Measurements from ENCODE around the gene AANAT.

AANAT gene

GRCh38 chr17:76452127-76452659 lies 15.2 kb upstream of the AANAT start:
- Histone ChIP-seq H3K36me3 (ENCODE audit: control insufficient read depth in 1 of 2, insufficient read depth in 2 of 2, low read length in 2 of 2) (no peaks in the 10 kb centered on the region), H3K4me1 (ENCODE audit: control insufficient read depth in 1 of 2, insufficient read depth in 2 of 2, low read length in 2 of 2) (peaks cover 11 to 17% of the 10 kb centered on the region in 2 donors), H3K27ac (ENCODE audit: low read depth, low read length) (no peak overlapping the region), H3K9me3 (ENCODE audit: control insufficient read depth in 1 of 2, low read length in 2 of 2) (no peaks in the 10 kb centered on the region), H3K4me3 (ENCODE audit: low read depth in 1 of 2, low read length in 2 of 2) (peak overlapping the region; percentile 77 to 79), H3K27me3 (ENCODE audit: control insufficient read depth in 1 of 2, insufficient read depth in 2 of 2, low read length in 2 of 2) (no peaks in the 10 kb centered on the region), H3K9ac (ENCODE audit: low read depth in 1 of 2, low read length in 2 of 2) (peak overlapping the region; percentile 51 to 73)

- Histone ChIP-seq H3K9ac (ENCODE audit: low read depth in 1 of 2, low read length in 2 of 2) (peak within 1 kb of the TSS; percentile 66 to 73), H3K27me3 (ENCODE audit: control insufficient read depth in 1 of 2, insufficient read depth in 2 of 2, low read length in 2 of 2) (no peaks in the 10 kb centered on the region), H3K36me3 (ENCODE audit: control insufficient read depth in 1 of 2, insufficient read depth in 2 of 2, low read length in 2 of 2) (no peaks in the 10 kb centered on the region), H3K4me3 (ENCODE audit: low read depth in 1 of 2, low read length in 2 of 2) (peak within 1 kb of the TSS; percentile 77 to 79), H3K4me1 (ENCODE audit: control insufficient read depth in 1 of 2, insufficient read depth in 2 of 2, low read length in 2 of 2) (peaks cover 8 to 16% of the 10 kb centered on the region in 2 donors), H3K27ac (ENCODE audit: low read depth, low read length) (no peak within 1 kb of the TSS), H3K9me3 (ENCODE audit: control insufficient read depth in 1 of 2, low read length in 2 of 2) (no peaks in the 10 kb centered on the region)
These were observed 14.6 kb upstream of the AANAT start, which contains the start of gene UBE2O for GRCh38 chr17:76452660-76453430. UBE2O (minus strand) TSS chr17:76453152; CDS start chr17:76453141, 11 bp downstream.

- Histone ChIP-seq H3K36me3 (ENCODE audit: control insufficient read depth in 1 of 2, insufficient read depth in 2 of 2, low read length in 2 of 2) (no peaks in the 10 kb centered on the region), H3K27ac (ENCODE audit: low read depth, low read length) (no peak overlapping the region), H3K4me1 (ENCODE audit: control insufficient read depth in 1 of 2, insufficient read depth in 2 of 2, low read length in 2 of 2) (peaks cover 8 to 16% of the 10 kb centered on the region in 2 donors), H3K9ac (ENCODE audit: low read depth in 1 of 2, low read length in 2 of 2) (no peak overlapping the region), H3K4me3 (ENCODE audit: low read depth in 1 of 2, low read length in 2 of 2) (no peak overlapping the region), H3K27me3 (ENCODE audit: control insufficient read depth in 1 of 2, insufficient read depth in 2 of 2, low read length in 2 of 2) (no peaks in the 10 kb centered on the region), H3K9me3 (ENCODE audit: control insufficient read depth in 1 of 2, low read length in 2 of 2) (no peaks in the 10 kb centered on the region)
These were observed 14.0 kb upstream of the AANAT start for GRCh38 chr17:76453431-76453743.

DNA sequence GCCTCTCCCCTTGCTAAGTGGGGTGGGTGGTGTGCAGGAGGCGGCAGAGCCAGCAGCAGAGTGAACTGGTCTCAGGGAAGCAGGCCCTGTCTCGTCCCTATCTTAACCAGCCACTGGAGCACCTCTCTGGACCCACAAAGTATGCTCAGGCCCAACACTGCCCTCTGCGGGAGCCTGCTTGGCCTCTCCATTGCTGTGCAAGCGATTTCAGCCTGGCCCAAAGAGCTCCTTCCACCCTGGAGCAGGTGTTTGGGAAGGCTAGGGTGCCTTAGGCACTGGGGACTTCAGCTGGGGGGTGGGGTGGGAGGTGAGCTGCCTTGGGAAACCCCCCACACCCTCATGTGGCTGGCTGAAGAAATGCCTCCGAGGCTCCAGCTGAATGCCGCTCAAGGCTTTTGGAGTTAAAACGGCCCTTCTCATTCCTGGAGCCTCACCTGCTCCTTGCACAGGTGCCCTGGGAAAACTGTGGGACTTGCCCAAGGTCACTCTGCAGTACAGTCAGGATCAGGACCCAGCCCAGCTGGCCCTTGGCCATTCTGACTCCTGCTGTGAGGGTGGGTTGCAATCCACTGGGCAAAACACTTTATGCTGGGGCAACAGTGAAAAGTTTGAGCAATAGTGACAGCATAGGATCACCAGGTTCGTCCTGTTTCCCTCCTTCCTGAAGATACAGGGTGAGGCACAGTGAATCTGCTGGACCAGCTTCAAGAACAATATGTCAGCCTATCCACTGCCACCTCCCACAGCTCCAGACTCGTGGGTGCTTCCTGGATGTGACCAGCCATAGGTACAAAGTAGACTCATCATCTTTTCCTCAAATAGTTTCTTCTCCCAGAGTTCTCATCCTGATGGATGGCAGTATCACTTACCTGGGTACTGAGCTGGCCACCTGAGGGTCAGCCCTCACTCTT lies 8.6 kb upstream of the AANAT start:
- Histone ChIP-seq H3K4me1 (ENCODE audit: control insufficient read depth in 1 of 2, insufficient read depth in 2 of 2, low read length in 2 of 2) (no peaks in the 10 kb centered on the region), H3K36me3 (ENCODE audit: control insufficient read depth in 1 of 2, insufficient read depth in 2 of 2, low read length in 2 of 2) (no peaks in the 10 kb centered on the region), H3K27me3 (ENCODE audit: control insufficient read depth in 1 of 2, insufficient read depth in 2 of 2, low read length in 2 of 2) (no peaks in the 10 kb centered on the region), H3K4me3 (ENCODE audit: low read depth in 1 of 2, low read length in 2 of 2) (no peak overlapping the region), H3K27ac (ENCODE audit: low read depth, low read length) (no peak overlapping the region), H3K9ac (ENCODE audit: low read depth in 1 of 2, low read length in 2 of 2) (no peak overlapping the region), H3K9me3 (ENCODE audit: control insufficient read depth in 1 of 2, low read length in 2 of 2) (no peaks in the 10 kb centered on the region)

DNA sequence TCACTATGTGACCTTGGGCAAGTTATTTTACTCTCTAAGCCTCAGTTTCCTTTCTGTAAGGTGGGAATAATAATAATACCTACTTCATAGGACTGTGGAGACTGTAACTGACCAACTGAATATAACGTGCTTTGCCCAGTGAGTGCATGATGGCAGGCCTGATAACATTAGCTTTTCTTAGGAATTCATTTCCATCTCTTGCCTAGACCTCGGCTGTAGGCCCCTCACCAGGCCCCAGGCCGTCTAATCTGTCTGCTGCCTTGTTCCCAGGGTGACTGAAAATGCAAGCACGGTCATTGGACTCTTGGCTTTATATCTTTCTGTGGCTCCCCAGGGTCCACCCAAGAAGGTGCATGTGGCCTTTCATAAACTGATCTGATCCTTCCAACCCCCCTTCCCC lies 7.7 kb upstream of the AANAT start:
- H3K9ac ChIP-seq (ENCODE audit: low read depth in 1 of 2, low read length in 2 of 2) = no peak overlapping the region
- no peaks in the 10 kb centered on the region for H3K9me3 ChIP-seq (ENCODE audit: control insufficient read depth in 1 of 2, low read length in 2 of 2)
- H3K4me1 ChIP-seq (ENCODE audit: control insufficient read depth in 1 of 2, insufficient read depth in 2 of 2, low read length in 2 of 2) = no peaks in the 10 kb centered on the region
- H3K27ac ChIP-seq (ENCODE audit: low read depth, low read length) = no peak overlapping the region
- H3K36me3 ChIP-seq (ENCODE audit: control insufficient read depth in 1 of 2, insufficient read depth in 2 of 2, low read length in 2 of 2) = no peaks in the 10 kb centered on the region
- no peak overlapping the region for H3K4me3 ChIP-seq (ENCODE audit: low read depth in 1 of 2, low read length in 2 of 2)
- no peaks in the 10 kb centered on the region for H3K27me3 ChIP-seq (ENCODE audit: control insufficient read depth in 1 of 2, insufficient read depth in 2 of 2, low read length in 2 of 2)

- H3K27ac ChIP-seq (ENCODE audit: low read depth, low read length) = no peak overlapping the region
- H3K9ac ChIP-seq (ENCODE audit: low read depth in 1 of 2, low read length in 2 of 2) = no peak overlapping the region
- H3K27me3 ChIP-seq (ENCODE audit: control insufficient read depth in 1 of 2, insufficient read depth in 2 of 2, low read length in 2 of 2) = no peaks in the 10 kb centered on the region
- peaks cover 0 to 3% of the 10 kb centered on the region in 2 donors for H3K4me1 ChIP-seq (ENCODE audit: control insufficient read depth in 1 of 2, insufficient read depth in 2 of 2, low read length in 2 of 2)
- no peaks in the 10 kb centered on the region for H3K36me3 ChIP-seq (ENCODE audit: control insufficient read depth in 1 of 2, insufficient read depth in 2 of 2, low read length in 2 of 2)
- H3K4me3 ChIP-seq (ENCODE audit: low read depth in 1 of 2, low read length in 2 of 2) = no peak overlapping the region
- no peaks in the 10 kb centered on the region for H3K9me3 ChIP-seq (ENCODE audit: control insufficient read depth in 1 of 2, low read length in 2 of 2)
These were observed 5.4 kb upstream of the AANAT start for GRCh38 chr17:76461765-76462555.

- no peak overlapping the region for H3K9ac ChIP-seq (ENCODE audit: low read depth in 1 of 2, low read length in 2 of 2)
- no peaks in the 10 kb centered on the region for H3K27me3 ChIP-seq (ENCODE audit: control insufficient read depth in 1 of 2, insufficient read depth in 2 of 2, low read length in 2 of 2)
- H3K27ac ChIP-seq (ENCODE audit: low read depth, low read length) = no peak overlapping the region
- H3K36me3 ChIP-seq (ENCODE audit: control insufficient read depth in 1 of 2, insufficient read depth in 2 of 2, low read length in 2 of 2) = no peaks in the 10 kb centered on the region
- H3K4me3 ChIP-seq (ENCODE audit: low read depth in 1 of 2, low read length in 2 of 2) = no peak overlapping the region
- peaks cover 0 to 3% of the 10 kb centered on the region in 2 donors for H3K4me1 ChIP-seq (ENCODE audit: control insufficient read depth in 1 of 2, insufficient read depth in 2 of 2, low read length in 2 of 2)
- H3K9me3 ChIP-seq (ENCODE audit: control insufficient read depth in 1 of 2, low read length in 2 of 2) = no peaks in the 10 kb centered on the region
These were observed 4.7 kb upstream of the AANAT start for GRCh38 chr17:76462556-76463290.

GRCh38 chr17:76466775-76467130 lies 650 bp upstream of the AANAT start:
- Histone ChIP-seq H3K27ac (ENCODE audit: low read depth, low read length) (no peak overlapping the region), H3K27me3 (ENCODE audit: control insufficient read depth in 1 of 2, insufficient read depth in 2 of 2, low read length in 2 of 2) (no peaks in the 10 kb centered on the region), H3K4me1 (ENCODE audit: control insufficient read depth in 1 of 2, insufficient read depth in 2 of 2, low read length in 2 of 2) (peaks cover 0 to 3% of the 10 kb centered on the region in 2 donors)

DNA sequence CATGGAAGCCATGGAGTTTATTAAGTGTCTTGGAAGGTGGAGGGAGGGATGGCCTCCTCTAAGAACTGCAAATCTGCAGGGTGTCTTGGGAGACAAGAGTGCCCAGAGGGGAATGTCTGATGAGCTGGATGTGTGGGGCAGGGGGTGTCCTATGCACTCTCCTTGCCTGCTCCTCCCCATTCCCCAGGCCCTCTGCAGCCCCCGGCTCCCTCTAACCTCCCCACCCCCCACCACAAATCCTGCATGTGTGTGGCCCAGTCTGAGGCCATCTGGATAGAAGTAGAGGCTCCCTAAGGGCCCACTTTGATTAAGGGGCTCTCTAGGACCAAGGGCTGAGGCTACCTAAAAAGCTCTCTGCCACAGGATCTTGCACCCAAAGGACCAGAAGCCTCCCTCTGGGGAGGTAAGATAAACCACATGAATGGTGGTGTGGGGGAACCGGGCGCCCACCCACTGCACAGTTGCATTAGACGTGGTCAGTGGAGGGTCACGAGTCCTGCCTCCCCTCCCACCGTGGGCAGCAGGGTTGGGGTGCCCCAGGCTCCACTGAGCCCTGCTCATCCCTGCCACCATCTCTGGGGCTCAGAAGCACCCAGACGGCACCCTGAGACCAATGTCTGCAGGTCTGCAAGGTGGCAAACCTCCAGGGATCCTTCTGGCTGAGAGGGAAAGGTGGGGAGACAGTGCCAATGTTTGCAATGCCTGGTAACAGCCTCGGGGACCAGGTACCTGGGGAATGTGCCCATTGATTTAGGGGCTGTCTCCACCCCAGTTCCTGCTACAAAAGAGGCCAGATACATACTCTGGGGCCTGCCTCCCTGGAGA lies 618 bp downstream of the AANAT start:
- Histone ChIP-seq H3K9me3 (ENCODE audit: control insufficient read depth in 1 of 2, low read length in 2 of 2) (no peaks in the 10 kb centered on the region), H3K27me3 (ENCODE audit: control insufficient read depth in 1 of 2, insufficient read depth in 2 of 2, low read length in 2 of 2) (no peaks in the 10 kb centered on the region), H3K27ac (ENCODE audit: low read depth, low read length) (no peak overlapping the region), H3K36me3 (ENCODE audit: control insufficient read depth in 1 of 2, insufficient read depth in 2 of 2, low read length in 2 of 2) (peaks cover 9 to 22% of the 10 kb centered on the region in 2 donors), H3K4me1 (ENCODE audit: control insufficient read depth in 1 of 2, insufficient read depth in 2 of 2, low read length in 2 of 2) (peaks cover 0 to 3% of the 10 kb centered on the region in 2 donors), H3K4me3 (ENCODE audit: low read depth in 1 of 2, low read length in 2 of 2) (no peak overlapping the region), H3K9ac (ENCODE audit: low read depth in 1 of 2, low read length in 2 of 2) (no peak overlapping the region)

More at GRCh38 chr17:76466775-76467130, 650 bp upstream of the AANAT start:
- Histone ChIP-seq H3K4me3 (ENCODE audit: low read depth in 1 of 2, low read length in 2 of 2) (no peak overlapping the region), H3K36me3 (ENCODE audit: control insufficient read depth in 1 of 2, insufficient read depth in 2 of 2, low read length in 2 of 2) (peaks cover 0 to 11% of the 10 kb centered on the region in 2 donors), H3K9me3 (ENCODE audit: control insufficient read depth in 1 of 2, low read length in 2 of 2) (no peaks in the 10 kb centered on the region), H3K9ac (ENCODE audit: low read depth in 1 of 2, low read length in 2 of 2) (no peak overlapping the region)

Measured in duodenal mucosa (tissue), 2 donors.